HG03025 (cell line): ENCODE results near the gene TRIB2.
"Not testable (repeated sequence)": the region's sequence is repeated elsewhere in the genome, so short reads cannot be mapped to it uniquely, and the experiment has no call there.

Experiments
- ATAC-seq: cut with Tn5 transposase; IDR thresholded peaks from one replicate; pipeline ENCODE4 v1.9.1; 2021; ENCODE audit warnings: mild to moderate bottlenecking, moderate library complexity; ENCODE audit not compliant: unreplicated experiment, low FRiP score

Gene TRIB2

DNA sequence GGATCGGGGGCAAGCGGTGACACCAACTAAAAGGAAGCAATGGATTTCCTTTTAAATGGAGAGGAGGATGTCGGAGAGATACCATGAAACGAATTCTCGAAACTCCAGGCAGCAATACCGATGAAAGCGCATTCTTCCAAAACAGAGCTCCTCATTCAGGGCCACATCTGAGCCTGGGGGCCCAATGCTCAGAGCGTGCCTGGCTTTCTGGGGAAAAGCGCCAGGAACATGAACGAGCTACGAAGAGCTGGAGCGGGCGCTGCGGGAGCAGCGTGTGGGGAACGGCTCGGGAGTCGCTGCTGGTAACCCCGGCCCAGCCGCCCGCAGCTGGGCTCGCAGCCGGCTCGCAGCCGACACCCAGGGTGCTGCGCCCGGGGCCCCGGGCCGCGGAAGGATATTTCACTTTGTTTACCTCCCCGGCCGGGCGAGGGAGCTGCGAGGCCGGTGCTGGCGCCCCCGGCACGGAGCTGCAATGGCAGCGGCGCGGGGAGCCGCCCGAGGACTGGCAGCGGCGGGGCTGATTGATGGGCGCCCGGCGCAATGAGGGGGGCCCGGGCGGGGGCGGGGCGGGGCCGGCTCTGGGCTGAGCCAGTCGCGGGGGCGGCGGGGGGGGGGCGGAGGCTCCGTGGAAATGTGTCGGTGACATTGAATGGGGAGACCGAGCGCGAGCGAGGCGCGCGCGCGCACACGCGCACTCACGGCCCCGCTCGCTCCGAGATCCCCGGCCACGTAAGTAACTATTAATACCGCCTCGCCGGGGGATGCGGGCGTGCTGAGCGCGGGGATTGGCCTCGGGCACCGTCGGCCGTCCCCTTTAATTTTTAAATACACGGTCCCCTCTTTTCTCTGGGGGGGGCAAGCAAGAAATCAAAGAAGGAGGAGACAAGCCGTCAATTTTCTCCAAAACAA lies at the start of gene TRIB2:
TRIB2 (plus strand) TSS at position 655 of the 909 bp plus-strand sequence. CDS start 1,372 bp downstream, outside the sequence.
- peak; percentile 48 for ATAC-seq

DNA sequence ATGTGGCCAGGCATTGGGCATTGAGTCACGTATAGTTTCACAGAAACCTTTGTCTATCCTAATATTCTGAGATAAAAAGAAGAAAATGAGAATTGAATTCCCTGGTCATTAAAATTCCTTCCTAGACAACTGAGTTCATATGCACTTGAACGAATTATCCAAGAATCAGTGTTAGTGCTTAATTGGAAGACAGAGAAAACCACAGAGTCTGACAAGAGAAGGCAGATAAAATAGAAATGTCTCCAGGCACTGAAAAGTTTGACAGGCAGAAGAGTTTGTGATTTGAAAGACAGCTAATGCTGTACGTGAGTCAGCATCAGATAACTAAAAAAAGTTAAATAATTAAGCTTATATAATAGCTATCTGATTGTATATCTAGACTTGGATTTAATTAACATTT lies 47.7 kb upstream of the TRIB2 start:
- no peak for ATAC-seq

DNA sequence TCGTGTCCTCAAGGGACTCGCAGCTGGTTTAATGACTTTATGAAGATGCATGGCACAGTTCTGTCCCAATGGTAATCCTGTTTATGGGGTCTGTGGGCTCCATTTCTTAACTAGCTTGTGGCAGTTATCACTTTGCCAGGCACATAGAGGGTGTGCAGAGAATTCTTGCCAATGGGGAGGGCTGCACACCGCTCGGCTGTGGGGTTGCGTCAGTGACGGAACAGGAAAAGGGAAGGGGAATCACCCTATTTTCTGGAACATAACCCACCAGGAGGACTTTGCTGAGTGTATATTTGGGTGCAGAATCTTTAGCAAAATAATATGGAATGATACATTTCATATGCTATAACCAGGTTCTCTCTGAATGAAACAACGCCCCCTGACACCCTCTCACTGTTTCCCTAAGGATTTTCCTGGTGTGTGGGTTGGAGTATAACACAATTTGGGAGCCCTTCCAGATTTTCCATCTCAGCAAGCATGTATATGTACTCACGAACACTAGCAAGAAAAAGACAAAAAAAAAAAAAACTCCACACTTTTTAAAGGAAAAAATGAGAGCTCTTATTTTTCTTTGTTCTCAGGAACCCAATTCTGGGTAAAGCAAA lies 43.9 kb upstream of the TRIB2 start:
- no peak for ATAC-seq

DNA sequence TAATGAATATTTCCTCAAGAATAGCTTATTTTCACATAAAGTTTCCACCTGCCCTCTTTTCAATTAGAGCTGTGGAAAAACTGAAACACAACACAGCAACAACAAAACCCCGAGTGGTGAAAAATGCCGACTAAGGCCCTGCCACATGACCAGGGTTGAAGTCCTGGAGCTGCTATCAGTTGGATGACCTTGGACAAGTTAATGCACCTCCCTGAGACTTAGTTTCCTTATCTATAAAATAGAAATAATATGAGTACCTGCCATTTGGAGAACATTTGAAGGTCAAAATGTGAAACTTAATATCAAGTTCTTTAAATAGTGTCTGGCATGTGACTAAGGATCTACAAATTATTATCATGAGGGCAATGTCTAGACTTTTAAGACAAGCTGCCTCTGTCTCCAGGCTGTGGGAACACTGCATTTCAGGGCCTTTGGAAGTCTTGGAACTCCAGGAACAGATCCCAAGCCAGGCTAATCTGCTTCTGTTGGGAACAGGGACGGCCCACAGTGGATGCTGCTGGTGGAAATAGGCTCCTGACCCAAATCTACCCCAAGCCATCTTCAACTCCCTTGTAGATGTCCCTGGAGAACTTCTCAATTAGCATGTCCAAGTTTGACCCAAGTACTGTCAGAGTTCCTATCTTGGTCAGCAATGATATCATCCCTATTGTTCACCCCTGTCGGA lies 42.0 kb upstream of the TRIB2 start:
- no peak for ATAC-seq

DNA sequence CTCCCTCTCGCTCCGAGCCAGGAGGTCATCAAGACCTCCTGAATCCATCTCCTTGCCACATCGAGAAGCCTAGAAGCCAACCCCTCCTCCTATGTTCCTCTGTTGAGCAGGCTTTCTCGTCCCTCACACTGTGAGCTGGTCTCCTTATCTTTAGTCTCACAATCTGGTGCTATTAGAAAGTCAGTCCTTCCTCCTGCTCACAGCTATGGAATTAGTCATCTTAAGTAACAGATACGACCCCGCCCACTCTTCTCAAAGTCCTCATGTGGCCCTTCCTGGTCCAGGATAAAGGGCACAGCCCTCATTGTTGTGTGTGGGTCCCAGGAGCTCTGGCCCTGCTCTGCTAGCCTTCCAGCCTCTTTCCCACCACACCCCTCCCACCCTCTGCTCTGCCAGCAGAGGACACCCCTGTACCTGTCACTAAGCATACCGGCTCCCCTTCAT lies 41.4 kb upstream of the TRIB2 start:
- ATAC-seq: no peak

DNA sequence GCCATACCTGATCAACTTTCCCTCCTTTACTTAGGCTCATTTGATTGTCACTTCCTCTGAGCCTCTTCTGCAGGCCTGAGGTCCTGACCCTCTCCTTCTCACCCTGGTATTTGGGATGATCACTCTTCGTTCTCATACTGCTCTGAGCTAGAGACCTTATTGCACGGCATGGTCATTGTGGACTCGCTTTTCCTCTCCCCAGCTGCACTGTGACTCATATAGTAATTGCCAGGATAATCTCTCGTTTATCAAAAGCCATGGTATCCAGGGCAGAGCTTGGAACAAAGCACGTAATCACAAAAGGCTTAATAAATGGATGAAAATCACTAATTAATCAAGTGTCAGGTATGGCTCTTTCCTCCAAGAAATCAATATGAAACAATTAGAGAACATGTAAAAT lies 40.9 kb upstream of the TRIB2 start:
- ATAC-seq: no peak

DNA sequence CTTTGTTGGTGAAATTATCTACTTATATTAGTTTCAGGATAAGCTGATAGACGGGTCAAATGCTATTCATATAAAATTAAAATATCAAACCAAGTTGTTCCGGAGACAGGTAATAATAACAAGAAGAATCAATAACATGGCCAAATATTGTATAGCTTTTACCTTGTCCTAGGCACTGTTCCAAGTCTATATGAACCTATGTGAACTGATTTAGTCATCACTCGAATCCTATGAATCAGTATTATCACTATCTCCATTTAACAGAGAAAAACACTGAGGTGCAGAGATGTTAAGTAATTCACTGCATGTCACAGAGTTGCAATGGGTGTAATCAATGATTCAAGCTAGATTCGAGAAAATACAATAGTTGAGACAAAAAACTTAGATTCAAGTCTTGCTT lies 40.0 kb upstream of the TRIB2 start:
- no peak for ATAC-seq

DNA sequence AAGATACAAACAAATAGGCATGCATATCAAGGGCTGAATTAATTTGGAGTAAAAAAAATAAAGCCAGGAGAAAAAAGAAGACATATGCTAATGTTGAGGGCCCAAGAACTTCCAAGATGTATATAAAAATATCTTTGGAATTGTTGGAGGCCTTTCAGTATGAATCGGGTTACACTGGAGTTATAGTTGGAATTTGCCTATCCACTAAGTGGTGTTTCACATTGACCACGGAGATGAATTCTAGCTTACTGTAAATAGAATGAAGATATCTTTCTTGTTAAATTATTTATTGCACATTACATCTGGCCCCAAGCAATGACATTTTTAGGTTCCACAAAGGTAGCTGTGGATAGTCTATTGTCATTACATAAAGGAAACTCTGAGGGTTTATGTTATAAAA lies 38.5 kb upstream of the TRIB2 start:
- ATAC-seq: no peak

DNA sequence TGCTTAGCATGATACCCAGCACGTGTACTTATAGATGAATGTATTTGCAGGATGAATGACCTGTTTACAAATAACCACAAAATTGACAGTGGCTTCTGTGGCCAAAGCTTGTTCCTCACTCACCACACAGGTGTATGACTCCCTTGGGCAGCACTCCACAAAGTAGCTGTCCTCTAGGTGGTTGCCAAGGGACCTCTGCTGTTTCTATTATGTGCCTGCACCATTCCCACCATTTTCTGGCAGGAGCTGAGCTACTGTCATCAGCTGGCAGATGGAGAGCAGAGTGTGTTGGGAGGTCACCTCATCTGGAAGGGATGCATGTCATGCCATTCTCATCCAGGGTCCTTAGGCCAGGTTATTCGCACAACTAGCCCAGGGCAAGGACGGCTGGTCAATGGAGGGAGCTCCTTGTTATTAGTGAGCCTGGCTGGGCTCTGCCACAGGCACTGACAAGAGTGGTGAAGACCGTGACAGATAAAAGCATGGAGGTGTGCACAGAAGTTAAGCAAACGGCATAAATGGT lies 37.1 kb upstream of the TRIB2 start:
- no peak for ATAC-seq

DNA sequence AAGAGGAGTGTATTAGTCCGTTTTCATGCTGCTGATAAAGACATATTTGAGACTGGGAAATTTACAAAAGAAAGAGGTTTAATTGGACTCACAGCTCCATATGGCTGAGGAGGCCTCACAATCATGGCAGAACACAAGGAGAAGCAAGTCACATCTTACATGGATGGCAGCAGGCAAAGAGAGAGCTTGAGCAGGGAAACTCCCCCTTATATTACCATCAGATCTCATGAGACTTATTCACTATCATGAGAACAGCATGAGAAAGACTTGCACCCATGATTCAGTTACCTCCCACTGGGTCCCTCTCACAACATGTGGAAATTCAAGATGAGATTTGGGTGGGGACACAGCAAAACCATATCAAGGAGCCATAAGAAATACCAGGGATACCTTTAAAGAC lies 36.6 kb upstream of the TRIB2 start:
- not testable (repeated sequence) for ATAC-seq

DNA sequence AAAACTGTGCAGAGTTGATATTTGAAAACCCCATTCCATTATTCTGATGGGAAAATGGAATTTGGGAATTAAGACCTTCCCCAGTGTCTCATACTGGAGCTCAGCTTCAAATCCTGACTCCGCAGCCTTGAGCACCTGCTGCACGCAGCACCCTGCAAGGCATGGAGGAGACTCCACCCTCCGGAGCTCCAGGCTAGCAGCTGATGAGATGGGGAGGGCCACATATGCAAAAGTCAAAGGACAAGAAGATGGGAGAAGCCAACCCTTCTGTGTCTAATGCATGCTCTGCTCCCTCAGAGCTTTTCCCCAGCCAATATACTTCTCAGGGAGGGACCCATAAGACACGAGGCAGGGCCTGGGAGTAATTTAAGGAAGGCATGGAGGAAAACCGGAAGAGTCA lies 34.7 kb upstream of the TRIB2 start:
- no peak for ATAC-seq

DNA sequence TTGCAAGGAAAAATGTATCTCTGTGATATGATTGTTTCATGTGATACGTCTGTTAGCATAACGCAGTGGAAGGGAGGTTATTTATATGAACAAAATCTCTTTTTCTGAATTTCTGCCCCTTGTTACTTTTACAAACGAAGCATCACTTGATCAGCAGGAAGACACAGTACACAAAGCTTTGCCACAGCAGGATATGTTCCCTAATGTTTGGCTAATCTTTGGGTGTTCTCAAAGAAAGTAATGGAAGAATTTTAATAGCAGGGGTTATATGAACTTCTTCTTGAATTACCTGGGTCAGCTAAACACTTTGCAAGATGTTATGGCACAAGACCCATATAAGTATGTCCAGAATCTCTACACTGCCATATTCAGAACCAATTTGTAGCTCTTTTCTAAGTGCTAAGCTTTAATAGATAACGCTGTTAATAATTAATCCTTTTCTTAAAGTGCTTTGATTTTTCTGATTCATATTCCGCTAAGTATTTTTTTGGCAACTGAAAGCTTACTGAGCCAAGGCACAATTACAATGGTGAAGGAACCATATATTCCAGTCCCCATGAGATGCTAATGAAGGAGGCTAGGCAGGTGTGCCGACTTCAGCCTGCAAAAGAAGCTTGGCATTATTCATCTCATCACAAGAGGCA lies 33.2 kb upstream of the TRIB2 start:
- ATAC-seq: no peak

DNA sequence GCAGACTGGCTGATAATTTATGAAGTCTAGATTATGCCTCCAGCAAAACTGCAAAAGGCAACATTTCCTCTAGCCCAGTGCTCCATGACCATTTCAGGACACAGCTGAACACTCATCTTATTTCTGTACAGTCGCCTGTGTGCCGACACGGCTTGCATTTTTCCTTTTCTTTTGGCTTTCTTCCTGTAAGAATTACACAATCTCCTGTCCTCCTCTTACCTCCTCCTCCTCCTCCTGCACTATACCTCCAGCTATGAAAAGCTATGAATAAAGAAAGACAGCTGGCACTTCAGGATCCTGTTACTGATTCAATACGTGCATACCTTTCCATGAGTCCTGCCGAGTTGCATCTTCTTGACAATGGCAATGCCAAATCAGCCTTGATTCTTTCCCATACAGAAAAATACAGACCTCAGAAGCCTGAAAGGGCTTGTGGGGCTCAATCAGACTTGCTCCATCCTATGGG lies 32.2 kb upstream of the TRIB2 start:
- ATAC-seq: no peak

DNA sequence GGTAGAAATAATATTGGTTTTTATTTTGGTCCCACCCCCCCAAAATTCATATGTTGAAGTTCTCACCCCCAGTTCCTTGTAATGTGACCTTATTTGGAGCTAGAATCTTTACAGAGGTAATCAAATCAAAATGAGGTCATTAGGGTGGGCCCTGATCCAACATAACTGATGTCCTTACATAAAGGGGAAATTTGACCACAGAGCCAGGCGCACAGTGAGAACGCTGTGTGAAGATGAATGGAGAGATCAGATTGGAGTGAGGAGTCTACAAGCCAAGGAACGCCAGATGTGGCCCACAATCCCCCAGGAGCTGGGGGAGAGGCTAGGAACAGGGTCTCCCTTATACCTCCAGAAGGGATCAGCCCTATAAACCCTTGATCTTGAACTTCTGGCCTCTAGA lies 31.6 kb upstream of the TRIB2 start:
- ATAC-seq: no peak

DNA sequence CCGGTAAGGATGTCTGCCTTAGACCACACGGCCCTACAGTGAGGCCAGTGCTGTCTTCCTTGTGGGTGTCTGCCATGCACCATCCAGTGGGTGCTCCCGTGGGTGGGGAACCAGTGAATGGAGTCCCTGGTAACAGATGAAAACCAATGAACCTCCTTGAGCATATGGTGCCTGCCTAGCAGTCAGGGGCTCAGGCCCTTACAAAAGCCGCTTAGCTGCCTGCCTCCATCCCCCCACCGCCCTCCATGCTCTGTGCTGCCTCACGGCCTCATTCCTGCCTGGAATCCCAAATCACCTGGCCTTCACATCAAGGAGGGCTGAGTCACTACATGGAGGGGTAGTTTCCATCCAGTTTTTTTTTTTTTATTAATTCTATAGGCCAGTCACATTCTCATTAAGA lies 30.8 kb upstream of the TRIB2 start:
- ATAC-seq: no peak

DNA sequence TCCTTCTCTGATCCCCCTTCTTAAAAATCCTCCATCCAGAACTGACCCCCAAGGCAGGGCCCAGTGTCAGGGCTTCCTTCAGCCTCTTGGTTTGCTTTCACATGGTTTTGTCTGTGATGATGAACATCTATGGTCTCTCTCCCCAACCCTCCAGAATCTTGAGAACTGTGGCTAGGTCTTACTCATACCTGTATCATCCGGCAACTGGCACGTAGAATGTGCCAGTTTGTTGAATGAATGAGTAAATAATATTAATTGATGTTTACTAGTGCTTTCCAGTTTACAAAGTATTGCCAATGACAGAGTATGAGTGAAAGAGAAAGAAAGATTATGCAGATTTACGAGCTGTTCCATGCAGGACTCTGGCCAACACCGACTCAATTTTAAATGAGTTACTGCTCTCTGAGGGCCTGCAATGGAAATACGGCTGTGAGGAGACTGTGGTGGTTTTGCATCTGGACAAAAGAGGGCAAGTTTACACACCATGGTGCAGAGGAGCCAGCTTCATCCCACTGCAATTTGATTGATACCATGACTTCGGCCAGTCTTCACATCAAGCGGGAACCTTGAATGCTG lies 29.9 kb upstream of the TRIB2 start:
- no peak for ATAC-seq

DNA sequence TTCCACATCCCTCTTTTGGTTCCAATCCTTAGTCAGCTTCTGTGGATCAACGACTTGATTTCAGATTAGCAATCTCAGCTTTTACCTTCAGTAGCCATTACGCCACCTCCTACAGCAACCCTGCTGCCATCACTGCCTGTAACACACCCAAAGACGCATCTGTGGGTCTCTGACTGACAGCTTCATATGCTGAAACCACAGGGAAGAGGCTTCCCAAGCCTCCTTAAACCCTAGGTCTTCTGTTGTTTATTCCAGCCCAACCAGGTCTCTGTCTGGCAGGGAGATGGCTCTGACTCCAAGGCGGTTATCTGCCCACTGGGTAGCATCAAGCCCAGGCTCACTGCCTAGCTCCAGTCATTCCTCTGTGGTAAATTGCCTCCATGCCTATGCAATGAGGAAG lies 28.6 kb upstream of the TRIB2 start:
- ATAC-seq: no peak

DNA sequence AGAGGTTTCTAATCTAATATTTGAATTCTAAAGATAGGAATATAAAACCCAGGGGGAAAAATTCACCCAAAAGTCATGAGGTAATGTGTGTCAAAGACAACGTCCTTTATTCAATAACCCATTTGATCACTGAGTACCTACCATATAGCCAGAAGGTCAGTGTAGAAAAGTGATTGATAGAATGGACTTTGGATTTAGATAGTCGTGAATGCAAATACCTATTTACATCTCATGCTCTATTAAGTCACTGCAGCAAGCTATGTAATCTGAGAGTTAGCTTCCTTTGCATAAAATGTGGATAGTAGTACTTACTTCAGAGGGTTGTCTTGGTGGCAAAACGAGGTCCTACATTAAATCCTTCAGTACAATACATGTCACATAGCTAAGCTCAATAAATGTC lies 27.8 kb upstream of the TRIB2 start:
- ATAC-seq: no peak

DNA sequence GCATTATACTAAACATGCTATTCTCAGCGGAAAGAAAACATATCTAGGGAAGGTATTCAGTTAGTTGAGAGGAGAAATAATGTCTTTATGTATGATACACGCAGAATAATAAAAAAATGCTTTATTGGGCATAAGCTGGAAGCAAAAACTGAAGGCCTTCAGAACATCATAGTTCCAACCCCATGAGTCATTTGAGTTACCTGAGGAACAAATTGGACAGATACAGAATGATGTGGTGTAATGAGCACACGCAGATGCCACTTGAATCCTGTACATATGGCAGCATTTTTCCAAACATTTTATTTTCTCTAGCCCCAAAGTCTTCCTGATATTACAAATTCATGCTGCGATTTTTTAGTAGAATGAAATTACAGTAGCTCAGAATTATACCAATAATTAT lies 23.2 kb upstream of the TRIB2 start:
- no peak for ATAC-seq
